Stomach (tissue), 9 donors: ENCODE data around the gene SPEM2. TPM values are rescaled to one million over a fixed set of nuclear protein-coding genes. Genes with fewer than 3 reads are reported as not detected.

ENCODE experiments used
- DNase-seq, 2 donors: peaks; one replicate each; pipeline versions ENCODE4 v3.0.0 to v3.0.0-alpha.2; 2013 to 2019
- H3K27ac ChIP-seq, 5 donors: fragments of 200-600 bp in 4 of 5; sonication (generic) in 4 of 5; one replicate each; pipeline ENCODE4 v1.5.1; 2013 to 2019; ENCODE audit warnings: mild to moderate bottlenecking in 1 of 5, moderate library complexity in 1 of 5
- H3K27me3 ChIP-seq, 3 donors: fragments of 200-600 bp; sonication (generic); one replicate each; pipeline ENCODE4 v1.5.1; 2017 to 2019; ENCODE audit warnings: mixed run types in 1 of 3
- H3K36me3 ChIP-seq, 4 donors: fragments of 200-600 bp; sonication (generic); 1 replicate in 3 of 4; 2 replicates in 1 of 4; pipeline ENCODE4 v1.5.1; 2016 to 2019
- H3K4me1 ChIP-seq, 4 donors: fragments of 200-600 bp; sonication (generic); one replicate each; pipeline ENCODE4 v1.5.1; 2016 to 2019
- H3K4me3 ChIP-seq, 4 donors: fragments of 200-600 bp; sonication (generic) in 3 of 4; one replicate each; pipeline ENCODE4 v1.5.1; 2016 to 2019; ENCODE audit warnings: mild to moderate bottlenecking in 1 of 4
- H3K9me3 ChIP-seq, 4 donors: fragments of 200-600 bp; sonication (generic); one replicate each; pipeline ENCODE4 v1.5.1; 2016 to 2019
- CTCF ChIP-seq, 7 experiments: fragments of 450-650 bp in 4 of 7; fragments of 200-600 bp in 3 of 7; sonication (generic) in 3 of 7; IDR thresholded peaks; one replicate each; pipeline ENCODE4 v1.5.1; 2016 to 2019; ENCODE audit warnings: antibody characterized with exemption in 7 of 7, control low read depth in 2 of 7, mild to moderate bottlenecking in 1 of 7
- EP300 ChIP-seq: sonication (generic); formaldehyde crosslinking; IDR thresholded peaks from one replicate; pipeline ENCODE4 v1.6.1; 2017; ENCODE audit warnings: antibody characterized with exemption
- POLR2A ChIP-seq, 4 donors: fragments of 450-650 bp; IDR thresholded peaks; one replicate each; pipeline ENCODE4 v1.6.1; 2016; ENCODE audit warnings: antibody characterized with exemption in 4 of 4, control low read depth in 2 of 4, mild to moderate bottlenecking in 1 of 4, moderate library complexity in 1 of 4
- POLR2AphosphoS5 ChIP-seq, 3 donors: sonication (generic); formaldehyde crosslinking; IDR thresholded peaks; one replicate each; pipeline ENCODE4 v1.6.1; 2016; ENCODE audit warnings: antibody characterized with exemption in 3 of 3
- WGBS, 5 donors: extraction: QIAGEN DNeasy Blood & Tissue Kit in 3 of 5; methylation state at CpG; one replicate each; pipeline versions ENCODE4 v1.1.5 to v1.1.7; 2013 to 2018; 5-methylcytosine and 5-hydroxymethylcytosine counted together
- intact Hi-C: fragments of 100-400 bp; cut with DNase I; formaldehyde crosslinking; loops from one replicate; pipeline ENCODE4 v1.15.1; 2023; ENCODE audit warnings: low total_unique reads
- polyA plus RNA-seq, 3 donors: library from polyadenylated mRNA; stranded (reverse); fragments of 200-250 nt; gene quantifications; one replicate each; pipeline ENCODE4 v1.2.3, GENCODE V29; 2013
- total RNA-seq, 5 donors: library from RNA; depleted of rRNA; stranded (reverse); fragments of >200 nt; gene quantifications; one replicate each; pipeline versions ENCODE4 v1.1.0 to v1.2.3, GENCODE V29; 2014 to 2016
- donor health status: healthy with polysubstance abuse.
- donor health status: Bipolar disorder and iron deficiency.
- donor health status: healthy.

SPEM2 gene
- total and polyA plus RNA-seq, 8 donors = not detected

- DNase-seq = no peak
- TF ChIP-seq POLR2A (IDR thresholded peaks at IDR 0.05) = no peak
- TF ChIP-seq EP300 = no peak
- TF ChIP-seq CTCF (IDR thresholded peaks at IDR 0.05) = no peak
- TF ChIP-seq POLR2AphosphoS5 (IDR thresholded peaks at IDR 0.05) = no peak
- H3K27ac ChIP-seq = no peak overlapping the region
- no peak overlapping the region for H3K4me3 ChIP-seq
- WGBS, 5 donors = 90 to 94% (median 91%) methylated on average over 14 to 29 of the region's 29 CpGs
- no peaks in the 10 kb centered on the region for H3K9me3 ChIP-seq
- H3K27me3 ChIP-seq = no peaks in the 10 kb centered on the region
- H3K4me1 ChIP-seq = no peaks in the 10 kb centered on the region
- intact Hi-C loops = loop anchor here (10.0 kb wide), 1 partner anchor 62 kb away; no protein-coding TSS in a partner anchor
- H3K36me3 ChIP-seq = no peaks in the 10 kb centered on the region
Measured at GRCh38 chr17:7426896-7427489, 1.6 kb downstream of the SPEM2 start.

- intact Hi-C loops = loop anchor here (10.0 kb wide), 1 partner anchor 63 kb away; no protein-coding TSS in a partner anchor
- Histone ChIP-seq H3K4me1 (no peaks in the 10 kb centered on the region), H3K36me3 (no peaks in the 10 kb centered on the region), H3K4me3 (no peak overlapping the region), H3K27ac (no peak overlapping the region), H3K9me3 (no peaks in the 10 kb centered on the region), H3K27me3 (no peaks in the 10 kb centered on the region)
- TF ChIP-seq CTCF (IDR thresholded peaks at IDR 0.05) (no peak), POLR2AphosphoS5 (IDR thresholded peaks at IDR 0.05) (no peak), EP300 (no peak), POLR2A (IDR thresholded peaks at IDR 0.05) (no peak)
- DNase-seq = no peak
- WGBS, 5 donors = 88 to 93% (median 89%) methylated on average over 4 to 7 of the region's 7 CpGs
Measured at GRCh38 chr17:7427549-7427948, 2.1 kb downstream of the SPEM2 start.

- no peaks in the 10 kb centered on the region for H3K9me3 ChIP-seq
- H3K36me3 ChIP-seq = no peaks in the 10 kb centered on the region
- H3K27ac ChIP-seq = no peak within 1 kb of the TSS
- no peak for DNase-seq
- H3K4me3 ChIP-seq = no peak within 1 kb of the TSS
- intact Hi-C loops = loop anchor here (10.0 kb wide), 1 partner anchor 64 kb away; no protein-coding TSS in a partner anchor
- WGBS, 5 donors = 58 to 60% (median 59%) methylated on average over 5 of the region's 5 CpGs
- TF ChIP-seq EP300 (no peak), POLR2AphosphoS5 (IDR thresholded peaks at IDR 0.05) (no peak), POLR2A (IDR thresholded peaks at IDR 0.05) (no peak), CTCF (IDR thresholded peaks at IDR 0.05) (no peak)
- H3K27me3 ChIP-seq = peaks cover 0 to 3% (median 0%) of the 10 kb centered on the region in 3 donors
- no peaks in the 10 kb centered on the region for H3K4me1 ChIP-seq
Measured at GRCh38 chr17:7428557-7428956, 3.1 kb downstream of the SPEM2 start, which contains the start of gene SPEM3. SPEM3 (plus strand) TSS chr17:7428857; CDS start chr17:7428903, 46 bp downstream.

GRCh38 chr17:7429722-7430121 lies 4.3 kb downstream of the SPEM2 start:
- Histone ChIP-seq H3K4me3 (no peak overlapping the region), H3K9me3 (no peaks in the 10 kb centered on the region), H3K36me3 (no peaks in the 10 kb centered on the region), H3K27ac (no peak overlapping the region), H3K4me1 (peaks cover 0 to 2% (median 2%) of the 10 kb centered on the region in 4 donors), H3K27me3 (peaks cover 0 to 14% (median 0%) of the 10 kb centered on the region in 3 donors)
- 84 to 92% (median 89%) methylated on average over 8 to 10 of the region's 10 CpGs for WGBS, 5 donors
- TF ChIP-seq CTCF (IDR thresholded peaks at IDR 0.05) = no peak
- no peak for TF ChIP-seq POLR2AphosphoS5 (IDR thresholded peaks at IDR 0.05)
- no peak for TF ChIP-seq POLR2A (IDR thresholded peaks at IDR 0.05)
- TF ChIP-seq EP300 = no peak
- intact Hi-C loops = loop anchor here (10.0 kb wide), 1 partner anchor 65 kb away; no protein-coding TSS in a partner anchor
- DNase-seq = no peak
